GM10248 (cell line): ENCODE results near the gene MAP3K4.

Experiments used
- CTCF ChIA-PET: fragments of 300-600 bp; sonication (Branson Sonifier 250); formaldehyde crosslinking; extraction: SDS; loops from one replicate; lab custom pipeline; 2021; ENCODE audit warnings: antibody characterized with exemption; lab: Yijun Ruan, JAX
- POLR2A ChIA-PET: fragments of 350-650 bp; sonication (Branson Sonifier 250); formaldehyde crosslinking; extraction: SDS; loops from one replicate; lab custom pipeline; 2020; ENCODE audit warnings: antibody characterized with exemption; lab: Yijun Ruan, JAX
- DNase-seq: peaks from one replicate; pipeline ENCODE4 v3.0.0; 2012; ENCODE audit errors: extremely low spot score
- CTCF ChIP-seq: IDR thresholded peaks from 2 replicates; pipeline ENCODE4 v1.5.1; 2012; ENCODE audit warnings: mild to moderate bottlenecking, low read depth; ENCODE audit errors: extremely low read depth, missing control alignments, control extremely low read depth

MAP3K4 gene

GRCh38 chr6:161163466-161164181 lies 172.1 kb downstream of the MAP3K4 start:
- CTCF ChIA-PET = no interaction called here
- TF ChIP-seq CTCF = no peak
- POLR2A ChIA-PET = no interaction called here
- no peak for DNase-seq

- POLR2A ChIA-PET = no interaction called here
- TF ChIP-seq CTCF = no peak
- no peak for DNase-seq
- CTCF ChIA-PET = no interaction called here
Measured at GRCh38 chr6:161164182-161164625, 172.6 kb downstream of the MAP3K4 start.

GRCh38 chr6:161166176-161166575 lies 174.6 kb downstream of the MAP3K4 start:
- no peak for TF ChIP-seq CTCF
- ChIA-PET CTCF (interaction anchor here (1.6 kb wide), 1 partner anchor 13 kb away, joined by 5 read pairs; no protein-coding TSS in a partner anchor), POLR2A (no interaction called here)
- DNase-seq = no peak

- POLR2A ChIA-PET = no interaction called here
- CTCF ChIA-PET = no interaction called here
- no peak for TF ChIP-seq CTCF
- DNase-seq = no peak
Measured at GRCh38 chr6:161166677-161167076, 175.1 kb downstream of the MAP3K4 start.
